ENCODE measurements around the gene PTRH1. TPM values are rescaled to one million over a fixed set of nuclear protein-coding genes. Genes with fewer than 3 reads are reported as not detected.

The PTRH1 gene
- total and polyA plus RNA-seq, 2 of the 13 experiments (the other 11 are each of a cell fraction or from before 2014, with no cell fraction given): 4.0 to 10.4 TPM

- TF ChIP-seq ZBTB40 (IDR thresholded peaks at IDR 0.05) (no peak), ZBTB40 (CRISPR knock-in tag; IDR thresholded peaks at IDR 0.05) (no peak; the same call in 1 of the 2 replicates), ZNF160 (CRISPR knock-in tag; IDR thresholded peaks at IDR 0.05) (no peak), ZNF274 (CRISPR knock-in tag; IDR thresholded peaks at IDR 0.05) (no peak), GTF3A (CRISPR knock-in tag; conservative IDR thresholded peaks at IDR 0.05) (0 out of 2 replicates have a peak, but pooled peaks have one; percentile 92), AHR (CRISPR knock-in tag; IDR thresholded peaks at IDR 0.05) (no peak; the same call in 1 of the 2 replicates), ZNF589 (CRISPR knock-in tag; conservative IDR thresholded peaks at IDR 0.05) (no peak), RAD21 (CRISPR knock-in tag; IDR thresholded peaks at IDR 0.05) (peak; percentile 90), ZNF276 (CRISPR knock-in tag; IDR thresholded peaks at IDR 0.05; ENCODE audit: low read depth) (peak; percentile 79; the same call in 1 of the 2 replicates), KLF12 (CRISPR knock-in tag; IDR thresholded peaks at IDR 0.05; ENCODE audit: borderline replicate concordance) (peak; percentile 87; the same call in 1 of the 2 replicates), ADNP (CRISPR knock-in tag; IDR thresholded peaks at IDR 0.05) (no peak), XRCC5 (optimal IDR thresholded peaks at IDR 0.05; ENCODE audit: low read length) (peak; percentile 94), TERF1 (CRISPR knock-in tag; IDR thresholded peaks at IDR 0.05) (no peak), ZNF292 (CRISPR knock-in tag; IDR thresholded peaks at IDR 0.05; ENCODE audit: borderline replicate concordance, low read depth) (no peak), ZNF678 (CRISPR knock-in tag; IDR thresholded peaks at IDR 0.05) (peak; percentile 91)
Observed at GRCh38 chr9:127734747-127735529, 19.5 kb upstream of the PTRH1 start, which contains the start of gene TOR2A (continued).
